ENCODE data around the gene TP53I3. TPM values are rescaled to one million over a fixed set of nuclear protein-coding genes. Genes with fewer than 3 reads are reported as not detected.

The TP53I3 gene
- total RNA-seq, 2 experiments from 2014 or later = 2.5 to 2.7 TPM

GRCh38 chr2:24087032-24087431 is 2.4 kb upstream of the TP53I3 start:
- no peak for DNase-seq
- Mint-ChIP-seq H3K27ac (no peak overlapping the region), H3K4me1 (peaks cover 18% of the 10 kb centered on the region), H3K4me3 (no peak overlapping the region), H3K27me3 (no peaks in the 10 kb centered on the region), H3K36me3 (ENCODE audit: low read depth) (peaks cover 6% of the 10 kb centered on the region), H3K9me3 (no peaks in the 10 kb centered on the region)
- ChIA-PET CTCF (no interaction called here), POLR2A (no interaction called here)

GRCh38 chr2:24086241-24086640 is 1.6 kb upstream of the TP53I3 start:
- Mint-ChIP-seq H3K27me3 (no peaks in the 10 kb centered on the region), H3K4me1 (peaks cover 18% of the 10 kb centered on the region), H3K36me3 (ENCODE audit: low read depth) (peaks cover 6% of the 10 kb centered on the region), H3K9me3 (no peaks in the 10 kb centered on the region), H3K27ac (no peak overlapping the region), H3K4me3 (no peak overlapping the region)
- ChIA-PET CTCF (no interaction called here), POLR2A (no interaction called here)
- DNase-seq = no peak

- no peaks in the 10 kb centered on the region for H3K9me3 Mint-ChIP-seq
- peaks cover 18% of the 10 kb centered on the region for H3K4me1 Mint-ChIP-seq
- H3K27me3 Mint-ChIP-seq = no peaks in the 10 kb centered on the region
- ChIA-PET CTCF (interaction anchor here (0.5 to 2.6 kb wide), 5 partner anchors 9 to 261 kb away, joined by 3 to 20 read pairs (median 7); partner anchors contain the start of genes ATAD2B and SF3B6), POLR2A (no interaction called here)
- no peak overlapping the region for H3K27ac Mint-ChIP-seq
- peaks cover 6% of the 10 kb centered on the region for H3K36me3 Mint-ChIP-seq (ENCODE audit: low read depth)
- peak overlapping the region; percentile 82 for H3K4me3 Mint-ChIP-seq
- no peak for DNase-seq
These were observed 511 bp upstream of the TP53I3 start for GRCh38 chr2:24085200-24085489.

GRCh38 chr2:24083567-24084385 is 858 bp downstream of the TP53I3 start:
- H3K4me3 Mint-ChIP-seq = peak overlapping the region; percentile 82
- H3K4me1 Mint-ChIP-seq = peaks cover 18% of the 10 kb centered on the region
- H3K9me3 Mint-ChIP-seq = no peaks in the 10 kb centered on the region
- ChIA-PET CTCF (interaction anchor here (0.6 to 2.6 kb wide), 25 partner anchors 8 to 911 kb away, joined by 3 to 20 read pairs (median 4); partner anchors contain the start of genes ATAD2B, PFN4, SF3B6 and UBXN2A), POLR2A (interaction anchor here (1.1 kb wide), 1 partner anchor 157 kb away, joined by 6 read pairs; the partner anchor contains the start of gene ATAD2B)
- peaks cover 5% of the 10 kb centered on the region for H3K36me3 Mint-ChIP-seq (ENCODE audit: low read depth)
- peak; percentile 66 for DNase-seq
- peak overlapping the region; percentile 89 for H3K27ac Mint-ChIP-seq
- H3K27me3 Mint-ChIP-seq = no peaks in the 10 kb centered on the region

GRCh38 chr2:24082787-24083566 is 1.7 kb downstream of the TP53I3 start:
- Mint-ChIP-seq H3K9me3 (no peaks in the 10 kb centered on the region), H3K36me3 (ENCODE audit: low read depth) (peaks cover 2% of the 10 kb centered on the region), H3K4me1 (peaks cover 20% of the 10 kb centered on the region), H3K27me3 (no peaks in the 10 kb centered on the region), H3K4me3 (peak overlapping the region; percentile 82), H3K27ac (peak overlapping the region; percentile 89)
- ChIA-PET POLR2A (no interaction called here), CTCF (interaction anchor here (0.6 to 2.6 kb wide), 16 partner anchors 10 to 269 kb away, joined by 3 to 20 read pairs (median 4); partner anchors contain the start of genes ATAD2B, PFN4 and WDCP)
- DNase-seq = no peak

- ChIA-PET CTCF (interaction anchor here (1.1 kb wide), 1 partner anchor 154 kb away, joined by 3 read pairs; the partner anchor contains the start of gene ATAD2B), POLR2A (no interaction called here)
- H3K4me3 Mint-ChIP-seq = no peak overlapping the region
- no peak overlapping the region for H3K27ac Mint-ChIP-seq
- H3K27me3 Mint-ChIP-seq = no peaks in the 10 kb centered on the region
- no peak for DNase-seq
- H3K36me3 Mint-ChIP-seq (ENCODE audit: low read depth) = peaks cover 2% of the 10 kb centered on the region
- H3K4me1 Mint-ChIP-seq = peaks cover 28% of the 10 kb centered on the region
- H3K9me3 Mint-ChIP-seq = no peaks in the 10 kb centered on the region
These were observed 3.9 kb downstream of the TP53I3 start for GRCh38 chr2:24080701-24081100.

- Mint-ChIP-seq H3K4me3 (peak overlapping the region; percentile 95), H3K27me3 (no peaks in the 10 kb centered on the region), H3K4me1 (peaks cover 32% of the 10 kb centered on the region), H3K9me3 (no peaks in the 10 kb centered on the region), H3K36me3 (ENCODE audit: low read depth) (peaks cover 14% of the 10 kb centered on the region), H3K27ac (peak overlapping the region; percentile 98)
- no peak for DNase-seq
- ChIA-PET POLR2A (interaction anchor here (0.6 kb wide), 1 partner anchor 174 kb away, joined by 5 read pairs; no protein-coding TSS in a partner anchor), CTCF (interaction anchor here (1.8 kb wide), 1 partner anchor 253 kb away, joined by 4 read pairs; no protein-coding TSS in a partner anchor)
These were observed 6.8 kb downstream of the TP53I3 start for GRCh38 chr2:24077879-24078278.

- POLR2A ChIA-PET = interaction anchor here (1.5 kb wide), 1 partner anchor 150 kb away, joined by 5 read pairs; the partner anchor contains the start of gene ATAD2B
- Mint-ChIP-seq H3K4me1 (peaks cover 35% of the 10 kb centered on the region), H3K27me3 (no peaks in the 10 kb centered on the region), H3K36me3 (ENCODE audit: low read depth) (peaks cover 17% of the 10 kb centered on the region), H3K9me3 (no peaks in the 10 kb centered on the region), H3K4me3 (peak overlapping the region; percentile 95), H3K27ac (peak overlapping the region; percentile 98)
- no peak for DNase-seq
- CTCF ChIA-PET = interaction anchor here (1.8 kb wide), 1 partner anchor 253 kb away, joined by 4 read pairs; no protein-coding TSS in a partner anchor
These were observed 7.1 kb downstream of the TP53I3 start for GRCh38 chr2:24077535-24077877.

- no peaks in the 10 kb centered on the region for H3K9me3 Mint-ChIP-seq
- peaks cover 16% of the 10 kb centered on the region for H3K36me3 Mint-ChIP-seq (ENCODE audit: low read depth)
- ChIA-PET CTCF (interaction anchor here (0.9 to 1.8 kb wide), 4 partner anchors 8 to 252 kb away, joined by 3 to 8 read pairs (median 6); partner anchors contain the start of genes ATAD2B, TP53I3 and WDCP), POLR2A (interaction anchor here (1.4 to 1.5 kb wide), 2 partner anchors 30 to 150 kb away, joined by 5 read pairs; partner anchors contain the start of genes ATAD2B and WDCP)
- peaks cover 38% of the 10 kb centered on the region for H3K4me1 Mint-ChIP-seq
- no peak for DNase-seq
- no peaks in the 10 kb centered on the region for H3K27me3 Mint-ChIP-seq
- H3K27ac Mint-ChIP-seq = peak overlapping the region; percentile 98
- peak overlapping the region; percentile 95 for H3K4me3 Mint-ChIP-seq
These were observed 7.6 kb downstream of the TP53I3 start for GRCh38 chr2:24076849-24077534.

- Mint-ChIP-seq H3K36me3 (ENCODE audit: low read depth) (peaks cover 16% of the 10 kb centered on the region), H3K4me1 (peaks cover 38% of the 10 kb centered on the region), H3K27me3 (no peaks in the 10 kb centered on the region), H3K4me3 (peak within 1 kb of the TSS; percentile 95), H3K9me3 (no peaks in the 10 kb centered on the region), H3K27ac (peak within 1 kb of the TSS; percentile 98)
- ChIA-PET CTCF (interaction anchor here (0.9 to 1.4 kb wide), 4 partner anchors 8 to 149 kb away, joined by 3 to 8 read pairs (median 5); partner anchors contain the start of genes ATAD2B, TP53I3, UBXN2A and WDCP), POLR2A (interaction anchor here (0.7 to 1.5 kb wide), 4 partner anchors 29 to 530 kb away, joined by 4 to 5 read pairs (median 5); partner anchors contain the start of genes ATAD2B, UBXN2A and WDCP)
- DNase-seq = peak; percentile 100
These were observed 8.5 kb downstream of the TP53I3 start, which contains the start of gene SF3B6 for GRCh38 chr2:24075915-24076848. Gene SF3B6 (minus strand): TSS chr2:24076326. CDS start chr2:24076229, 97 bp downstream.

- Mint-ChIP-seq H3K27me3 (no peaks in the 10 kb centered on the region), H3K4me3 (peak overlapping the region; percentile 95), H3K36me3 (ENCODE audit: low read depth) (peaks cover 21% of the 10 kb centered on the region), H3K27ac (peak overlapping the region; percentile 98), H3K9me3 (no peaks in the 10 kb centered on the region), H3K4me1 (peaks cover 38% of the 10 kb centered on the region)
- no peak for DNase-seq
- POLR2A ChIA-PET = interaction anchor here (0.7 kb wide), 1 partner anchor 135 kb away, joined by 5 read pairs; the partner anchor contains the start of gene UBXN2A
- CTCF ChIA-PET = no interaction called here
These were observed 9.4 kb downstream of the TP53I3 start for GRCh38 chr2:24075259-24075658.
